Measurements from ENCODE around the gene SMIM44.

The SMIM44 gene

GRCh38 chr19:3496392-3497273, 13.4 kb upstream of the SMIM44 start:
- no peaks in the 10 kb centered on the region for H3K9me3 ChIP-seq (ENCODE audit: control insufficient read depth in 1 of 2, low read length in 2 of 2)
- H3K36me3 ChIP-seq (ENCODE audit: control insufficient read depth in 1 of 2, insufficient read depth in 2 of 2, low read length in 2 of 2): peaks cover 9 to 49% of the 10 kb centered on the region in 2 donors
- no peak overlapping the region for H3K4me3 ChIP-seq (ENCODE audit: low read depth in 1 of 2, low read length in 2 of 2)
- H3K27ac ChIP-seq (ENCODE audit: low read length): no peak overlapping the region
- H3K4me1 ChIP-seq (ENCODE audit: control insufficient read depth in 1 of 2, insufficient read depth in 2 of 2, low read length in 2 of 2): peaks cover 0 to 19% of the 10 kb centered on the region in 2 donors
- no peaks in the 10 kb centered on the region for H3K27me3 ChIP-seq (ENCODE audit: low read depth, low read length)

DNA sequence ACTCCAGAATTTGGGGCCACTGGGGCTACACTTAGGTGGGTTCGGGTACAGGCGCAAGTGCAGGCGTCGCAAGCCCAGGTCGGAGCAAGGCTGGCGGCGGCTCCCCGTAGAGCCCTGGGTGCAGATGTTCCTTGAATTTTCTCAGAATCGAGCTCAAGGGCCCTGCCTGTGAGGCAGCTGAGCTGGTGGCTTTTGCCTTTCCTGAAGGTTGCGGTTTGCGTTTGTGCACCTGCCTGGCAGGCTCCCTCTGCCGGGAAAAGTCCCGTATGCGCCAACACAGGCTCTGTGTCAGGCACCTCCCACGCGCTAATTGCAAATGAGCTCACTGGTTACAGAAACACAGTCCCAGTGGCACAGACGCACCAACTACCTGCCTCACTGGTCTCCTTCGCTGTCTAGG, 11.3 kb upstream of the SMIM44 start:
- Histone ChIP-seq H3K9me3 (ENCODE audit: control insufficient read depth in 1 of 2, low read length in 2 of 2) (no peaks in the 10 kb centered on the region), H3K27ac (ENCODE audit: low read length) (no peak overlapping the region), H3K36me3 (ENCODE audit: control insufficient read depth in 1 of 2, insufficient read depth in 2 of 2, low read length in 2 of 2) (peaks cover 9 to 58% of the 10 kb centered on the region in 2 donors), H3K4me3 (ENCODE audit: low read depth in 1 of 2, low read length in 2 of 2) (no peak overlapping the region), H3K4me1 (ENCODE audit: control insufficient read depth in 1 of 2, insufficient read depth in 2 of 2, low read length in 2 of 2) (peaks cover 0 to 10% of the 10 kb centered on the region in 2 donors), H3K27me3 (ENCODE audit: low read depth, low read length) (no peaks in the 10 kb centered on the region)

- Histone ChIP-seq H3K9me3 (ENCODE audit: control insufficient read depth in 1 of 2, low read length in 2 of 2) (no peaks in the 10 kb centered on the region), H3K4me3 (ENCODE audit: low read depth in 1 of 2, low read length in 2 of 2) (no peak overlapping the region), H3K27ac (ENCODE audit: low read length) (no peak overlapping the region), H3K36me3 (ENCODE audit: control insufficient read depth in 1 of 2, insufficient read depth in 2 of 2, low read length in 2 of 2) (peaks cover 9 to 58% of the 10 kb centered on the region in 2 donors), H3K4me1 (ENCODE audit: control insufficient read depth in 1 of 2, insufficient read depth in 2 of 2, low read length in 2 of 2) (peaks cover 0 to 5% of the 10 kb centered on the region in 2 donors), H3K27me3 (ENCODE audit: low read depth, low read length) (no peaks in the 10 kb centered on the region)
Observed at GRCh38 chr19:3494051-3494450, 10.8 kb upstream of the SMIM44 start.

DNA sequence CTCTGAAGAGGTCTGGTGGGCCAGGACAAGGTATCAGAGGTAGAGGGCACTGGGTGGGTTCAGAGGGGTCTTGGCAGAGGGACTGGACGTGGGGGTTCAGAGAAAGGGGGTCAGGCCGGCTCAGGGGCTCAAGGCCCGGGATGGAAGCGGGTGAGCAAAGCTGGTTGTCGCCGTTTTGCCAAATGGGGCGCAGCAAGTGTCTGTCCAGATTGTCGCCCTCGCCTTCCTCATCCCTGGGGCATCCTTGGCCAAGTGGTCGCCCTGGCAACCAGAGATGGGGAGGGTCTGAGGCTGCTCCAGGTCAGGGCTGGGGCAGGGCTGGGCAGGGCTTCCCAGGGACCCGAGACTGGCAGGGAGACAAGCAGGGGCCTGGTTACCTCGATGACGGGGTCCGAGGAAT, 10.4 kb upstream of the SMIM44 start:
- no peak overlapping the region for H3K27ac ChIP-seq (ENCODE audit: low read length)
- no peaks in the 10 kb centered on the region for H3K27me3 ChIP-seq (ENCODE audit: low read depth, low read length)
- no peak overlapping the region for H3K4me3 ChIP-seq (ENCODE audit: low read depth in 1 of 2, low read length in 2 of 2)
- H3K9me3 ChIP-seq (ENCODE audit: control insufficient read depth in 1 of 2, low read length in 2 of 2): no peaks in the 10 kb centered on the region
- H3K4me1 ChIP-seq (ENCODE audit: control insufficient read depth in 1 of 2, insufficient read depth in 2 of 2, low read length in 2 of 2): peaks cover 0 to 1% of the 10 kb centered on the region in 2 donors
- H3K36me3 ChIP-seq (ENCODE audit: control insufficient read depth in 1 of 2, insufficient read depth in 2 of 2, low read length in 2 of 2): peaks cover 9 to 58% of the 10 kb centered on the region in 2 donors

GRCh38 chr19:3492919-3493318, 9.7 kb upstream of the SMIM44 start:
- Histone ChIP-seq H3K36me3 (ENCODE audit: control insufficient read depth in 1 of 2, insufficient read depth in 2 of 2, low read length in 2 of 2) (peaks cover 9 to 58% of the 10 kb centered on the region in 2 donors), H3K9me3 (ENCODE audit: control insufficient read depth in 1 of 2, low read length in 2 of 2) (no peaks in the 10 kb centered on the region), H3K4me1 (ENCODE audit: control insufficient read depth in 1 of 2, insufficient read depth in 2 of 2, low read length in 2 of 2) (no peaks in the 10 kb centered on the region), H3K4me3 (ENCODE audit: low read depth in 1 of 2, low read length in 2 of 2) (no peak overlapping the region), H3K27ac (ENCODE audit: low read length) (no peak overlapping the region), H3K27me3 (ENCODE audit: low read depth, low read length) (no peaks in the 10 kb centered on the region)

- H3K4me3 ChIP-seq (ENCODE audit: low read depth in 1 of 2, low read length in 2 of 2): no peak overlapping the region
- H3K9me3 ChIP-seq (ENCODE audit: control insufficient read depth in 1 of 2, low read length in 2 of 2): no peaks in the 10 kb centered on the region
- H3K27ac ChIP-seq (ENCODE audit: low read length): no peak overlapping the region
- H3K27me3 ChIP-seq (ENCODE audit: low read depth, low read length): no peaks in the 10 kb centered on the region
- no peaks in the 10 kb centered on the region for H3K4me1 ChIP-seq (ENCODE audit: control insufficient read depth in 1 of 2, insufficient read depth in 2 of 2, low read length in 2 of 2)
- H3K36me3 ChIP-seq (ENCODE audit: control insufficient read depth in 1 of 2, insufficient read depth in 2 of 2, low read length in 2 of 2): peaks cover 9 to 58% of the 10 kb centered on the region in 2 donors
Observed at GRCh38 chr19:3492131-3492839, 9.0 kb upstream of the SMIM44 start.

- no peaks in the 10 kb centered on the region for H3K27me3 ChIP-seq (ENCODE audit: low read depth, low read length)
- no peaks in the 10 kb centered on the region for H3K4me1 ChIP-seq (ENCODE audit: control insufficient read depth in 1 of 2, insufficient read depth in 2 of 2, low read length in 2 of 2)
- no peak overlapping the region for H3K4me3 ChIP-seq (ENCODE audit: low read depth in 1 of 2, low read length in 2 of 2)
- H3K36me3 ChIP-seq (ENCODE audit: control insufficient read depth in 1 of 2, insufficient read depth in 2 of 2, low read length in 2 of 2): peaks cover 9 to 51% of the 10 kb centered on the region in 2 donors
- no peaks in the 10 kb centered on the region for H3K9me3 ChIP-seq (ENCODE audit: control insufficient read depth in 1 of 2, low read length in 2 of 2)
- no peak overlapping the region for H3K27ac ChIP-seq (ENCODE audit: low read length)
Observed at GRCh38 chr19:3491396-3492119, 8.3 kb upstream of the SMIM44 start.

- Histone ChIP-seq H3K9me3 (ENCODE audit: control insufficient read depth in 1 of 2, low read length in 2 of 2) (no peaks in the 10 kb centered on the region), H3K4me3 (ENCODE audit: low read depth in 1 of 2, low read length in 2 of 2) (no peak overlapping the region), H3K27ac (ENCODE audit: low read length) (peak overlapping the region; percentile 8), H3K4me1 (ENCODE audit: control insufficient read depth in 1 of 2, insufficient read depth in 2 of 2, low read length in 2 of 2) (peaks cover 0 to 4% of the 10 kb centered on the region in 2 donors), H3K36me3 (ENCODE audit: control insufficient read depth in 1 of 2, insufficient read depth in 2 of 2, low read length in 2 of 2) (no peaks in the 10 kb centered on the region), H3K27me3 (ENCODE audit: low read depth, low read length) (no peaks in the 10 kb centered on the region)
Observed at GRCh38 chr19:3482507-3483225, 575 bp downstream of the SMIM44 start.

DNA sequence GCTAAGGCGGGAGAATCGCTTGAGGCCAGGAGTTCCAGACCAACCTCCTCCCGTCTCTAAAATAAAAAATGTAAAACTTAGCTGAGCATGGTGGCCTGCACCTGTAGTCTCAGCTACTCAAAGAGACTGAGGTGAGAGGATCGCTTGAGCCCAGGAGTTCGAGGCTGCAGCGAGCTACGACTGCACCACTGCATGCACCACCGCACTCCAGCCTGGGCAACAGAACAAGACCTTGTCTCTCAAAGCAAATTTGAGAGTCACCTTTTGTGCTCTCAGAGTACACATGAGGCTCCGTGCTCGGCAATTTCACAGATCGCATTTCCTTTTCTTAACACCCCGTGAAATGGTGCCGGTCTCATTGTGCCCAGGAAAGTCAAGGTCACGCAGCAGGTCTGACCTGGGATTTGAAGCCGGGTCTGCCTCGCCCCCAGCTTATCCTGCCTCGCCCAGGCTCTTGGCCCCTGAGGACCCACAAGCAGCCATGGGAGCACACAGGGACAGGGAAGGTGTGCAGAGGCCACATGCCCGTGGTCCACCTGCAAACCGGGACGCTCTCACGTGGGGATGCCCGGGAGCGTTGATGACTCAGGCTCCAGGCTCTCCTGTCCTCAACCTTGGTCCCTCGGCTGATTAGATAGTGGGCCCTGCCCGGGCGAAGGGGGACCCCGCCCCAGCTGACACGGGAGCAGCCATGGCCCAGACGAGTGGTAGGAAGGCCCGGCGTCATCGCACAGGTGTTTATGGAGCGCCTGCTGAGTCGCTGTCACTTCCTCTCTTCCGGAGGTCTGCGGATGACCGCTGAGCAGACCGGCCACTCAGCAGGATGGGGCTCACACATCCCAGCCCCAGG, 1.8 kb downstream of the SMIM44 start:
- Histone ChIP-seq H3K9me3 (ENCODE audit: control insufficient read depth in 1 of 2, low read length in 2 of 2) (no peaks in the 10 kb centered on the region), H3K4me1 (ENCODE audit: control insufficient read depth in 1 of 2, insufficient read depth in 2 of 2, low read length in 2 of 2) (peaks cover 0 to 4% of the 10 kb centered on the region in 2 donors), H3K4me3 (ENCODE audit: low read depth in 1 of 2, low read length in 2 of 2) (no peak overlapping the region), H3K27me3 (ENCODE audit: low read depth, low read length) (no peaks in the 10 kb centered on the region), H3K36me3 (ENCODE audit: control insufficient read depth in 1 of 2, insufficient read depth in 2 of 2, low read length in 2 of 2) (no peaks in the 10 kb centered on the region), H3K27ac (ENCODE audit: low read length) (peak overlapping the region; percentile 8)

DNA sequence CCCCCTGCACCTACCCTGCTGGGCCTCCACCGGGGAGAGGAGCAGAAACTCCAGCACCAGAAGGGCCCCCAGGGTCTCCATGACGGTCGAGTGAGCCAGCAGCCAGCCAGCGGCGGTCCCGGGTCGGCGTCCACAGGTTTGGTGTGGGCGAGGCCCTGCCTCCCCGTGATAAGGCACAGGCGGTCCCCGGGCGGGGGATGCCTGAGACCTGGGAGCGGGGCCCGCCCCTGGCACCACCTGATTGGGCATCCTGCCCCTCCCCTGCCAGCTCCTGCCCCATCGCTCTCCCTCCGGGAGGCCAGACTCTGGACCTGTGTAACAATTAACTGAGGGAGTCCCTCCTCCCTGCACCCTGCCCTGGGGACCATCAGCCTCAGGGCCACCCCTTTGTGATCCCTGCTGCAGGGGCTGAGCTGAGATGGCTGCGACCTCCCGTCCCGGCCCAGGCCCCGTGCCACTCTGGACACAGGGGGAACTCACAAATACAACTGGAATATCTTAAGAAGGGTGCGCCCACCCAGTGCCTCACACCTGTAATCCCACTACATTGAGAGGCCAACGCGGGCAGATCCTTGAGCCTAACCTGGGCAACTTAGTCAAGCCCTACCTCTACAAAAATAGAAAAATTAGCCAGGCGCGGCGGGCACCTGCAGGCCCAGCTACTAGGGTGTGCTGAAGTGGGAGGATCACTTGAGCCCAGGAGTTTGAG, 2.7 kb downstream of the SMIM44 start, which contains the start of gene SMIM24:
TSS of gene SMIM24 (minus strand) at position 143 of the 709 bp plus-strand sequence. CDS start at position 81, 62 bp downstream.
- Histone ChIP-seq H3K36me3 (ENCODE audit: control insufficient read depth in 1 of 2, insufficient read depth in 2 of 2, low read length in 2 of 2) (no peaks in the 10 kb centered on the region), H3K4me1 (ENCODE audit: control insufficient read depth in 1 of 2, insufficient read depth in 2 of 2, low read length in 2 of 2) (peaks cover 0 to 4% of the 10 kb centered on the region in 2 donors), H3K27me3 (ENCODE audit: low read depth, low read length) (no peaks in the 10 kb centered on the region), H3K4me3 (ENCODE audit: low read depth in 1 of 2, low read length in 2 of 2) (no peak within 1 kb of the TSS), H3K27ac (ENCODE audit: low read length) (no peak within 1 kb of the TSS), H3K9me3 (ENCODE audit: control insufficient read depth in 1 of 2, low read length in 2 of 2) (no peaks in the 10 kb centered on the region)

Measured in muscle layer of duodenum (tissue), 2 donors.